HCT116 (cell line): ENCODE data around the gene SIVA1. TPM values are rescaled to one million over a fixed set of nuclear protein-coding genes. Genes with fewer than 3 reads are reported as not detected.

Source experiments
- ATAC-seq: fragments of 200-7000 bp; cut with Tn5 transposase; 2 replicates; pipeline ENCODE4 v1.9.1; 2020; ENCODE audit warnings: mild to moderate bottlenecking, moderate library complexity
- Bru-seq: library from RNA; stranded (reverse); fragments of 400-500 nt; gene quantifications from one replicate; lab custom pipeline; 2021; lab: Mats Ljungman, UMichigan
- BruChase-seq, 2 experiments: library from RNA; stranded (reverse); fragments of 400-500 nt; gene quantifications; one replicate each; lab custom pipeline; 2021; lab: Mats Ljungman, UMichigan
- BruUV-seq: library from RNA; stranded (reverse); fragments of 400-500 nt; replicated peaks from 2 replicates; lab custom pipeline; 2021; lab: Mats Ljungman, UMichigan
- CTCF ChIA-PET: fragments of 300-600 bp; sonication (Branson Sonifier 250); formaldehyde crosslinking; loops from one replicate; lab custom pipeline; 2021; ENCODE audit warnings: antibody characterized with exemption; lab: Charles Lee
- POLR2A ChIA-PET: fragments of 300-600, 350-600 bp; sonication (Branson Sonifier 250); formaldehyde crosslinking; loops from one replicate; lab custom pipeline; 2021; ENCODE audit warnings: antibody characterized with exemption; lab: Charles Lee
- RAD21 ChIA-PET, 2 experiments: fragments of 300-600 bp; sonication (Branson Sonifier 250); formaldehyde crosslinking; loops; one replicate each; lab custom pipeline; 2023; ENCODE audit warnings: low total read pairs in 2 of 2; ENCODE audit not compliant: uncharacterized antibody in 2 of 2, unreplicated experiment in 2 of 2, low non-redundant PET in 1 of 2; lab: Charles Lee
- DNase-seq: peaks from one replicate; pipeline ENCODE4 v3.0.0-alpha.2; 2010; ENCODE audit warnings: low read depth, low spot score
- H2AFZ ChIP-seq: fragments of 200-600 bp; shearing (Covaris generic), sonication (generic); 2 replicates; pipeline ENCODE4 v1.6.1; 2017; ENCODE audit warnings: low read depth, mixed run types, mixed read lengths, antibody characterized with exemption, low read length; ENCODE audit not compliant: poor library complexity, severe bottlenecking
- H3K27ac ChIP-seq: 2 replicates; pipeline ENCODE4 v1.5.1; 2012; ENCODE audit warnings: low read depth, low read length
- H3K27me3 ChIP-seq: fragments of 200-600 bp; sonication (generic); 2 replicates; pipeline ENCODE4 v1.6.1; 2016; ENCODE audit warnings: mixed run types, low read length, mixed read lengths; ENCODE audit not compliant: insufficient read depth
- H3K36me3 ChIP-seq, 2 experiments: fragments of 200-500 bp in 1 of 2; fragments of 200-600 bp in 1 of 2; sonication (Bioruptor generic) in 1 of 2; sonication (generic) in 1 of 2; 2 replicates each; pipeline versions ENCODE4 v1.5.1 to v1.6.1; 2014 to 2016; ENCODE audit warnings: low read length in 2 of 2, inconsistent platforms in 1 of 2, mixed read lengths in 1 of 2, mixed run types in 1 of 2; ENCODE audit not compliant: insufficient read depth in 2 of 2, control insufficient read depth in 1 of 2
- H3K4me1 ChIP-seq, 2 experiments: fragments of 200-600 bp in 1 of 2; sonication (generic) in 1 of 2; 2 replicates each; pipeline versions ENCODE4 v1.5.1 to v1.6.1; 2012 to 2017; ENCODE audit warnings: low read length in 2 of 2, inconsistent platforms in 1 of 2, mild to moderate bottlenecking in 1 of 2, mixed read lengths in 1 of 2, mixed run types in 1 of 2, moderate library complexity in 1 of 2; ENCODE audit not compliant: insufficient read depth in 2 of 2, control insufficient read depth in 1 of 2
- H3K4me2 ChIP-seq: fragments of 200-600 bp; sonication (generic); 2 replicates; pipeline ENCODE4 v1.6.1; 2017; ENCODE audit warnings: mixed run types, low read length, mixed read lengths
- H3K4me3 ChIP-seq, 2 experiments: fragments of 200-600 bp in 1 of 2; sonication (generic) in 1 of 2; replicated peaks in 1 of 2; 2 replicates each; pipeline ENCODE4 v1.5.1; 2011 to 2016; ENCODE audit warnings: low read length in 2 of 2, control low read depth in 1 of 2, low read depth in 1 of 2, mild to moderate bottlenecking in 1 of 2, mixed read lengths in 1 of 2, mixed run types in 1 of 2
- H3K79me2 ChIP-seq: fragments of 200-600 bp; sonication (generic); 2 replicates; pipeline ENCODE4 v1.6.1; 2017; ENCODE audit warnings: mild to moderate bottlenecking, mixed run types, low read length, moderate library complexity, mixed read lengths; ENCODE audit not compliant: insufficient read depth
- H3K9ac ChIP-seq: fragments of 200-600 bp; sonication (generic); 2 replicates; pipeline ENCODE4 v1.6.1; 2016; ENCODE audit warnings: low read length, mixed read lengths
- H3K9me2 ChIP-seq: fragments of 200-600 bp; sonication (generic), shearing (Covaris generic); 2 replicates; pipeline ENCODE4 v1.6.1; 2017; ENCODE audit warnings: mixed run types, mild to moderate bottlenecking, moderate library complexity; ENCODE audit not compliant: insufficient read depth
- H3K9me3 ChIP-seq, 2 experiments: fragments of 200-500 bp in 1 of 2; fragments of 200-600 bp in 1 of 2; sonication (Bioruptor generic) in 1 of 2; sonication (generic) in 1 of 2; 2 replicates each; pipeline ENCODE4 v1.6.1; 2014 to 2017; ENCODE audit warnings: low read length in 2 of 2, mixed read lengths in 2 of 2, inconsistent platforms in 1 of 2, low read depth in 1 of 2, mild to moderate bottlenecking in 1 of 2, mixed run types in 1 of 2, moderate library complexity in 1 of 2; ENCODE audit not compliant: control insufficient read depth in 1 of 2, insufficient read depth in 1 of 2
- H4K20me1 ChIP-seq: fragments of 200-600 bp; sonication (generic), shearing (Covaris generic); 2 replicates; pipeline ENCODE4 v1.6.1; 2017; ENCODE audit warnings: mixed run types, mild to moderate bottlenecking, moderate library complexity; ENCODE audit not compliant: insufficient read depth
- CBX3 ChIP-seq: IDR thresholded peaks from 2 replicates; pipeline ENCODE4 v1.6.1; 2012; ENCODE audit warnings: low read depth
- ELF1 ChIP-seq: IDR thresholded peaks from 2 replicates; pipeline ENCODE4 v1.6.1; 2012; ENCODE audit warnings: low read depth, borderline replicate concordance
- EZH2phosphoT487 ChIP-seq: fragments of 200-600 bp; IDR thresholded peaks from 2 replicates; pipeline ENCODE4 v1.6.1; 2018; ENCODE audit warnings: antibody characterized with exemption, borderline replicate concordance
- POLR2A ChIP-seq: IDR thresholded peaks from 2 replicates; pipeline ENCODE4 v1.7.0; 2011; ENCODE audit warnings: borderline replicate concordance; ENCODE audit not compliant: insufficient read depth, insufficient read length; ENCODE audit errors: extremely low read depth
- POLR2AphosphoS5 ChIP-seq: IDR thresholded peaks from 2 replicates; pipeline ENCODE4 v1.6.1; 2011; ENCODE audit warnings: mild to moderate bottlenecking, low read depth, low read length, moderate library complexity
- RAD21 ChIP-seq: IDR thresholded peaks from 2 replicates; pipeline ENCODE4 v1.6.1; 2012; ENCODE audit warnings: low read depth, mild to moderate bottlenecking
- SP1 ChIP-seq: IDR thresholded peaks from 2 replicates; pipeline ENCODE4 v1.6.1; 2012; ENCODE audit warnings: low read depth
- TCF7L2 ChIP-seq: IDR thresholded peaks from 2 replicates; pipeline ENCODE4 v1.7.0; 2011; ENCODE audit warnings: borderline replicate concordance, inconsistent platforms; ENCODE audit not compliant: insufficient read depth, insufficient read length; ENCODE audit errors: extremely low read depth
- YY1 ChIP-seq: IDR thresholded peaks from 2 replicates; pipeline ENCODE4 v1.6.1; 2011; ENCODE audit warnings: low read length, low read depth, moderate library complexity, mild to moderate bottlenecking; ENCODE audit not compliant: insufficient replicate concordance; ENCODE audit errors: extremely low read depth
- ZFX ChIP-seq: fragments of 450-650 bp; IDR thresholded peaks from 2 replicates; pipeline ENCODE4 v1.6.1; 2017
- intact Hi-C: fragments of 100-400 bp; cut with micrococcal nuclease; formaldehyde crosslinking; loops from 2 replicates; pipeline ENCODE4 v1.10.0; 2022
- long read RNA-seq: library from polyadenylated mRNA; unstranded; transcript quantifications from one replicate; pipeline ENCODE4 v2.0.0, GENCODE V29; 2021; ENCODE audit not compliant: unreplicated experiment
- polyA plus RNA-seq: library from polyadenylated mRNA; unstranded; fragments of >200 nt; gene quantifications from 2 replicates; pipeline ENCODE4 v1.2.1, GENCODE V29; 2012; ENCODE audit warnings: missing spikeins
- total RNA-seq: library from RNA; stranded (reverse); gene quantifications from one replicate; pipeline ENCODE4 v1.2.1, GENCODE V29; 2021; ENCODE audit not compliant: unreplicated experiment
- TF ChIP-seq, protein P1 (sequence below): IDR thresholded peaks from 2 replicates; pipeline ENCODE4 v1.6.1; 2012

Gene SIVA1, protein sequence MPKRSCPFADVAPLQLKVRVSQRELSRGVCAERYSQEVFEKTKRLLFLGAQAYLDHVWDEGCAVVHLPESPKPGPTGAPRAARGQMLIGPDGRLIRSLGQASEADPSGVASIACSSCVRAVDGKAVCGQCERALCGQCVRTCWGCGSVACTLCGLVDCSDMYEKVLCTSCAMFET
- 141 TPM for total RNA-seq
- 142 and 171 TPM in 2 replicates for polyA plus RNA-seq
- Bru-seq, nascent RNA: percentile 77 among the genes with signal in this experiment
- percentile 81 among the genes with signal in this experiment for BruChase-seq, experiment 1, labeled RNA remaining after a 6-hour chase
- BruChase-seq, experiment 2, labeled RNA remaining after a 2-hour chase: percentile 70 among the genes with signal in this experiment
- long read RNA-seq, transcript SIVA1-201 (4 exons, 802 nt): major isoform, 97 of 123 reads
- long read RNA-seq, partial matches to known transcripts: 6 of 123 reads
- long read RNA-seq, other reads (novel, unspliced or antisense): 17 of 123 reads

DNA sequence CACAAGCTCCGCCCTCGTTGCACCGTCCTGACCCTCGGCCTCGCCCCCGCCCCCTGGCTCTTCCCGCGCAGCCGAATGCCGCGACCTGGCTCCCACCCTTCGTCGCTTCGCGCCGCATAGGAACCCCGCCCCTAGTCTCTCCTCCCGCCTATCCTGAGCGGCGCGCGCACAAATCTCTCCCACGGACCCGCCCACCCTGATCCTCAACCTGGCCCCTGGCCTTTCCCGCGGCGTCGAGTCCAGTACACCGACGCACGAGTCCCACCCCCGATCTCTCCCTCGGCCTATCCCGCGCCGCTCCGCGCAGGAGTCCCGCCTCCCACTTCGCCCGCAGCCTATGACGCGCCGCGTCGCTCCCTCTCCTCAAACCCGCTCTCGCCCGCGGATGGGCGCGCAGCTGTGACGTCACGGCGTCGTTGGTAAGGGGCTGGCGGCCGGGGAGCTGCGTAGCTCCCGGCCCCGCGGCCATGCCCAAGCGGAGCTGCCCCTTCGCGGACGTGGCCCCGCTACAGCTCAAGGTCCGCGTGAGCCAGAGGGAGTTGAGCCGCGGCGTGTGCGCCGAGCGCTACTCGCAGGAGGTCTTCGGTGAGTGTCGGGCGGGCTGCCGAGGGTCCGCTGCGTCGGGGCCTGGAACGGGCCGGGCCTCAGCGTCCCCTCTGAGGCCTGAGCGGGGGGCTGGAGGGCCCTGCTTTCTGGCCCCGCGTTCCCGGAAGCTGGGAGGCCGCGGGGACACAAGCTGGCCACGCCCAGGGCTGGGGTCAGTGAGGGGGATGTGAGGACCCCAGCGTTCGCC, at the start of gene SIVA1:
Gene SIVA1 (plus strand): TSS at position 413 of the 793 bp plus-strand sequence. CDS start 55 bp downstream, at position 468.
- H3K4me3 ChIP-seq: peak within 1 kb of the TSS; percentile 97 to 99
- no peak within 1 kb of the TSS for H2AFZ ChIP-seq
- intact Hi-C loops: no loop called here
- H3K27ac ChIP-seq: peak within 1 kb of the TSS; percentile 90
- DNase-seq (peak; percentile 98), ATAC-seq (peak; percentile 94)
- ChIA-PET CTCF (interaction anchor here (1.0 to 1.8 kb wide), 7 partner anchors 14 to 293 kb away, joined by 3 to 11 read pairs (median 5); partner anchors contain the start of gene ADSS1), POLR2A (interaction anchor here (0.6 to 1.6 kb wide), 12 partner anchors 12 to 220 kb away, joined by 3 to 7 read pairs (median 4); partner anchors contain the start of gene ZBTB42), RAD21 (interaction anchor here in 1 of 2 experiments (0.7 to 0.8 kb wide), 2 partner anchors 16 to 73 kb away, joined by 3 to 7 read pairs; no protein-coding TSS in a partner anchor)
- no peaks in the 10 kb centered on the region for H3K9me2 ChIP-seq
- TF ChIP-seq POLR2A: peak; percentile 65
- no peak for TF ChIP-seq RAD21
- TF ChIP-seq POLR2AphosphoS5: peak; percentile 74
- peak; percentile 13 for TF ChIP-seq TCF7L2
- no peak for TF ChIP-seq ELF1
- no peak for TF ChIP-seq CBX3
- peak; percentile 73 for TF ChIP-seq YY1
- TF ChIP-seq ZFX: peak; percentile 93; the same call in 1 of the 2 replicates
- no peak for TF ChIP-seq EZH2phosphoT487
- no peak for TF ChIP-seq SP1
- TF ChIP-seq, protein P1, sequence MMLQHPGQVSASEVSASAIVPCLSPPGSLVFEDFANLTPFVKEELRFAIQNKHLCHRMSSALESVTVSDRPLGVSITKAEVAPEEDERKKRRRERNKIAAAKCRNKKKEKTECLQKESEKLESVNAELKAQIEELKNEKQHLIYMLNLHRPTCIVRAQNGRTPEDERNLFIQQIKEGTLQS: no peak
- H3K36me3 ChIP-seq: peaks cover 14 to 21% of the 10 kb centered on the region in 2 experiments; a peak in 3 of 4 replicates
- H3K4me2 ChIP-seq: peak within 1 kb of the TSS; percentile 99
- H3K4me1 ChIP-seq: peaks cover 23 to 35% of the 10 kb centered on the region in 2 experiments
- peak within 1 kb of the TSS; percentile 100 for H3K9ac ChIP-seq
- no peaks in the 10 kb centered on the region for H4K20me1 ChIP-seq
- peaks cover 50% of the 10 kb centered on the region for H3K79me2 ChIP-seq
- H3K9me3 ChIP-seq: no peaks in the 10 kb centered on the region
- BruUV-seq: no TSS peak
- no peaks in the 10 kb centered on the region for H3K27me3 ChIP-seq
